SU-DHL-6 (cell line): ENCODE data around the gene LRP6.

Experiments
- H2AFZ ChIP-seq: fragments of 200-600 bp; sonication (generic); 2 replicates; pipeline ENCODE4 v1.6.1; 2014; ENCODE audit warnings: low read depth, mild to moderate bottlenecking, moderate library complexity, mixed read lengths, antibody characterized with exemption, low read length; ENCODE audit not compliant: severe bottlenecking
- H3F3A ChIP-seq: fragments of 200-600 bp; shearing (Covaris generic); 2 replicates; pipeline ENCODE4 v1.6.0; 2016; ENCODE audit warnings: antibody characterized with exemption, mild to moderate bottlenecking; ENCODE audit not compliant: insufficient read depth
- H3K27ac ChIP-seq: fragments of 200-600 bp; sonication (generic); 2 replicates; pipeline ENCODE4 v1.5.1; 2016; ENCODE audit warnings: low read depth, mild to moderate bottlenecking, low read length, moderate library complexity, mixed read lengths
- H3K27me3 ChIP-seq: fragments of 200-600 bp; sonication (generic), shearing (Covaris generic); 2 replicates; pipeline ENCODE4 v1.6.0; 2014; ENCODE audit warnings: mild to moderate bottlenecking, low read length
- H3K36me3 ChIP-seq: fragments of 200-600 bp; sonication (generic); 2 replicates; pipeline ENCODE4 v1.6.1; 2014; ENCODE audit warnings: mild to moderate bottlenecking, low read length, mixed read lengths
- H3K4me2 ChIP-seq: fragments of 300-600, 200-600 bp; shearing (Covaris generic), sonication (generic); 2 replicates; pipeline ENCODE4 v1.6.0; 2014; ENCODE audit warnings: low read length, low read depth, mild to moderate bottlenecking; ENCODE audit not compliant: poor library complexity, severe bottlenecking
- H3K4me3 ChIP-seq: fragments of 200-600 bp; sonication (generic); 2 replicates; pipeline ENCODE4 v1.5.1; 2014; ENCODE audit warnings: antibody characterized with exemption, low read length, mild to moderate bottlenecking, mixed read lengths; ENCODE audit not compliant: insufficient read depth, poor library complexity, severe bottlenecking
- H3K79me2 ChIP-seq: fragments of 200-600 bp; sonication (generic); 2 replicates; pipeline ENCODE4 v1.6.1; 2014; ENCODE audit warnings: mild to moderate bottlenecking, low read length, moderate library complexity; ENCODE audit not compliant: insufficient read depth
- H3K9ac ChIP-seq: fragments of 200-600 bp; sonication (generic); 2 replicates; pipeline ENCODE4 v1.7.0; 2014; ENCODE audit warnings: mild to moderate bottlenecking, low read length
- H3K9me2 ChIP-seq: fragments of 200-600 bp; sonication (generic); replicated peaks from 2 replicates; pipeline ENCODE4 v1.6.1; 2014; ENCODE audit warnings: low read length; ENCODE audit not compliant: insufficient read depth
- H3K9me3 ChIP-seq: fragments of 200-600 bp; sonication (generic); 2 replicates; pipeline ENCODE4 v1.6.1; 2014; ENCODE audit warnings: low read length, mixed read lengths; ENCODE audit not compliant: insufficient read depth
- H4K20me1 ChIP-seq: fragments of 200-600 bp; sonication (generic); 2 replicates; pipeline ENCODE4 v1.6.1; 2014; ENCODE audit warnings: low read depth, mild to moderate bottlenecking, antibody characterized with exemption, low read length, moderate library complexity, mixed read lengths
- EZH2phosphoT487 ChIP-seq: fragments of 200-600 bp; sonication (generic), shearing (Covaris generic); conservative IDR thresholded peaks from 2 replicates; pipeline ENCODE4 v1.6.1; 2018; ENCODE audit warnings: mild to moderate bottlenecking, antibody characterized with exemption, low read length, moderate library complexity, mixed read lengths
- TF ChIP-seq, protein P1 (sequence below): fragments of 200-600 bp; sonication (generic); IDR thresholded peaks from one replicate; pipeline ENCODE4 v1.5.1; 2017; ENCODE audit warnings: antibody characterized with exemption, mild to moderate bottlenecking, low read length, moderate library complexity; ENCODE audit not compliant: insufficient read depth, poor library complexity, severe bottlenecking

Gene LRP6

DNA sequence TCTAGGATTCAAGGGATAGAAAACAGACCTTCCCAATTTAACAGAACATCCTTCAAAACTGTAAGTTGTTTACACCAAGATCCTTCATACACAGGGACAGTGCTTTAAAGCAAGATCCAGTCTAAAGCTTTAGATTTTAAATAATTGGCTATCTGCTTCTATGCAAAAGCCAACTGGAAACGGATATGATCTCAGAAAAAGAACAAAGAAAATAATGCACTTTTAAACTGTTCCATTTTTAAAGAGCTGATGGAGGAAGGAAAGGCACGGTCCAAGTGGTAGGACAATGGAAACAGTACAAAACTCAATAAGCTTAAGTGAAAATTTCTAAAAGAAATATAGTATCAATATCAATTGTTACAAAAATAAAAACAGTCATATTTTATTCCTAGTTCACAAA, 27.7 kb downstream of the LRP6 start:
- H3F3A ChIP-seq, result no peaks in the 10 kb centered on the region
- H3K9me3 ChIP-seq, result no peaks in the 10 kb centered on the region
- no peaks in the 10 kb centered on the region for H3K9me2 ChIP-seq
- H4K20me1 ChIP-seq, result no peaks in the 10 kb centered on the region
- no peak overlapping the region for H3K27ac ChIP-seq
- H3K27me3 ChIP-seq, result no peaks in the 10 kb centered on the region
- no peak overlapping the region for H2AFZ ChIP-seq
- no peak overlapping the region for H3K4me2 ChIP-seq
- H3K4me3 ChIP-seq, result no peak overlapping the region
- H3K36me3 ChIP-seq, result no peaks in the 10 kb centered on the region
- H3K79me2 ChIP-seq, result no peaks in the 10 kb centered on the region
- no peak overlapping the region for H3K9ac ChIP-seq
- TF ChIP-seq EZH2phosphoT487, result no peak
- TF ChIP-seq, protein P1, sequence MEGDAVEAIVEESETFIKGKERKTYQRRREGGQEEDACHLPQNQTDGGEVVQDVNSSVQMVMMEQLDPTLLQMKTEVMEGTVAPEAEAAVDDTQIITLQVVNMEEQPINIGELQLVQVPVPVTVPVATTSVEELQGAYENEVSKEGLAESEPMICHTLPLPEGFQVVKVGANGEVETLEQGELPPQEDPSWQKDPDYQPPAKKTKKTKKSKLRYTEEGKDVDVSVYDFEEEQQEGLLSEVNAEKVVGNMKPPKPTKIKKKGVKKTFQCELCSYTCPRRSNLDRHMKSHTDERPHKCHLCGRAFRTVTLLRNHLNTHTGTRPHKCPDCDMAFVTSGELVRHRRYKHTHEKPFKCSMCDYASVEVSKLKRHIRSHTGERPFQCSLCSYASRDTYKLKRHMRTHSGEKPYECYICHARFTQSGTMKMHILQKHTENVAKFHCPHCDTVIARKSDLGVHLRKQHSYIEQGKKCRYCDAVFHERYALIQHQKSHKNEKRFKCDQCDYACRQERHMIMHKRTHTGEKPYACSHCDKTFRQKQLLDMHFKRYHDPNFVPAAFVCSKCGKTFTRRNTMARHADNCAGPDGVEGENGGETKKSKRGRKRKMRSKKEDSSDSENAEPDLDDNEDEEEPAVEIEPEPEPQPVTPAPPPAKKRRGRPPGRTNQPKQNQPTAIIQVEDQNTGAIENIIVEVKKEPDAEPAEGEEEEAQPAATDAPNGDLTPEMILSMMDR, result no peak

DNA sequence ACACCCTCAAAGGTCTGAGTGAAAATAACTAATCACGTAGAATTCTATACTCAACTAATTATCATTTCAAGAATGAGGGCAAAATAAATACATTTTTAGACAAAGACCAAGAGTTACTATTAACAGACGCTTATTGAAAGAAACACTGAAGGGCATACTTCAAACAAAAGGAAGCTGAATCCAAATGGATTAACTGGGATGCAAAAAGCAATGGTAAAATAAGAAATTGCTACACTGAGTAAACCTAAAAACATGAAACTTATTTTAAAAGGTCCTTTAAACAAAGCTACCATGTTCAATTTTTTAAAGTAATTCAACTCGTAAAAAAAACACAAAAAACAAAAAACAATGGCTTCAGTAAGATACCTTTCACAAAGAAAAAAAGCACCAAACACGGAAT, 28.2 kb downstream of the LRP6 start:
- no peak overlapping the region for H3K4me3 ChIP-seq
- H3K9ac ChIP-seq, result no peak overlapping the region
- H3K9me3 ChIP-seq, result no peaks in the 10 kb centered on the region
- no peaks in the 10 kb centered on the region for H3F3A ChIP-seq
- H3K4me2 ChIP-seq, result no peak overlapping the region
- TF ChIP-seq, protein P1, result no peak
- TF ChIP-seq EZH2phosphoT487, result no peak
- no peaks in the 10 kb centered on the region for H4K20me1 ChIP-seq
- H3K79me2 ChIP-seq, result no peaks in the 10 kb centered on the region
- no peaks in the 10 kb centered on the region for H3K9me2 ChIP-seq
- H3K27ac ChIP-seq, result no peak overlapping the region
- no peak overlapping the region for H2AFZ ChIP-seq
- H3K27me3 ChIP-seq, result no peaks in the 10 kb centered on the region
- no peaks in the 10 kb centered on the region for H3K36me3 ChIP-seq

- H2AFZ ChIP-seq, result no peak overlapping the region
- no peaks in the 10 kb centered on the region for H3K79me2 ChIP-seq
- H3K36me3 ChIP-seq, result no peaks in the 10 kb centered on the region
- H3K9me2 ChIP-seq, result no peaks in the 10 kb centered on the region
- no peak overlapping the region for H3K4me2 ChIP-seq
- no peak overlapping the region for H3K27ac ChIP-seq
- H3K27me3 ChIP-seq, result no peaks in the 10 kb centered on the region
- H3K9ac ChIP-seq, result no peak overlapping the region
- H3K4me3 ChIP-seq, result no peak overlapping the region
- TF ChIP-seq, protein P1, result no peak
- no peak for TF ChIP-seq EZH2phosphoT487
- no peaks in the 10 kb centered on the region for H4K20me1 ChIP-seq
- no peaks in the 10 kb centered on the region for H3K9me3 ChIP-seq
- H3F3A ChIP-seq, result no peaks in the 10 kb centered on the region
These were observed 29.9 kb downstream of the LRP6 start for GRCh38 chr12:12236896-12237295.
